OCI-LY1 (cell line): Measurements from ENCODE around the gene LRRC32.

ENCODE experiments used
- H2AFZ ChIP-seq: fragments of 200-600 bp; sonication (generic), shearing (Covaris generic); 2 replicates; pipeline ENCODE4 v1.6.0; 2014; ENCODE audit warnings: antibody characterized with exemption, mild to moderate bottlenecking, low read length
- H3F3A ChIP-seq: fragments of 200-600 bp; sonication (generic), shearing (Covaris generic); 2 replicates; pipeline ENCODE4 v1.6.0; 2014; ENCODE audit warnings: mild to moderate bottlenecking, antibody characterized with exemption, low read length, moderate library complexity; ENCODE audit not compliant: insufficient read depth
- H3K27ac ChIP-seq: fragments of 200-600 bp; sonication (generic); 2 replicates; pipeline ENCODE4 v1.5.1; 2014; ENCODE audit warnings: low read length, mixed run types, mild to moderate bottlenecking, low read depth; ENCODE audit not compliant: poor library complexity, severe bottlenecking
- H3K27me3 ChIP-seq: fragments of 200-600 bp; sonication (generic); 2 replicates; pipeline ENCODE4 v1.6.0; 2014; ENCODE audit warnings: antibody characterized with exemption, mild to moderate bottlenecking, low read length, moderate library complexity; ENCODE audit not compliant: insufficient read depth
- H3K36me3 ChIP-seq: fragments of 200-600 bp; sonication (generic); 2 replicates; pipeline ENCODE4 v1.6.1; 2014; ENCODE audit warnings: mild to moderate bottlenecking, antibody characterized with exemption, low read length, moderate library complexity, mixed read lengths; ENCODE audit not compliant: insufficient read depth
- H3K4me1 ChIP-seq: fragments of 200-600 bp; sonication (generic); 2 replicates; pipeline ENCODE4 v1.5.1; 2014; ENCODE audit warnings: mild to moderate bottlenecking, low read length, moderate library complexity; ENCODE audit not compliant: insufficient read depth, severe bottlenecking
- H3K4me2 ChIP-seq: fragments of 200-600 bp; sonication (generic), shearing (Covaris generic); 2 replicates; pipeline ENCODE4 v1.6.1; 2014; ENCODE audit warnings: low read length
- H3K4me3 ChIP-seq: fragments of 200-600 bp; sonication (generic); 2 replicates; pipeline ENCODE4 v1.5.1; 2014; ENCODE audit warnings: low read length, low read depth, mild to moderate bottlenecking, mixed read lengths; ENCODE audit not compliant: poor library complexity, severe bottlenecking
- H3K79me2 ChIP-seq: fragments of 200-600 bp; shearing (Covaris generic); 2 replicates; pipeline ENCODE4 v1.6.1; 2016; ENCODE audit warnings: mixed run types, low read length, mixed read lengths; ENCODE audit not compliant: insufficient read depth
- H3K9ac ChIP-seq: fragments of 200-600 bp; sonication (generic), shearing (Covaris generic); 2 replicates; pipeline ENCODE4 v1.6.1; 2014; ENCODE audit warnings: mild to moderate bottlenecking, low read length, mixed read lengths
- H3K9me2 ChIP-seq: fragments of 200-600 bp; sonication (generic), shearing (Covaris generic); 2 replicates; pipeline ENCODE4 v1.6.1; 2014; ENCODE audit warnings: low read depth, mild to moderate bottlenecking, low read length, mixed read lengths
- H3K9me3 ChIP-seq: fragments of 200-600 bp; shearing (Covaris generic); 2 replicates; pipeline ENCODE4 v1.6.1; 2014; ENCODE audit warnings: low read length, mixed read lengths
- H4K20me1 ChIP-seq: fragments of 200-600 bp; sonication (generic), shearing (Covaris generic); 2 replicates; pipeline ENCODE4 v1.6.0; 2016; ENCODE audit warnings: mild to moderate bottlenecking, low read length; ENCODE audit not compliant: insufficient read depth
- EZH2 ChIP-seq: fragments of 200-600 bp; sonication (generic), shearing (Covaris generic); IDR thresholded peaks from 2 replicates; pipeline ENCODE4 v1.8.0; 2017; ENCODE audit warnings: borderline replicate concordance, mixed run types, mild to moderate bottlenecking, antibody characterized with exemption, low read length, moderate library complexity, mixed read lengths
- TF ChIP-seq, protein P1 (sequence below): fragments of 200-600 bp; sonication (generic), shearing (Covaris generic); IDR thresholded peaks from 2 replicates; pipeline ENCODE4 v1.5.1; 2017; ENCODE audit warnings: mild to moderate bottlenecking, antibody characterized with exemption, low read length, moderate library complexity, mixed read lengths

The LRRC32 gene

GRCh38 chr11:76691655-76692054, 21.1 kb upstream of the LRRC32 start:
- H3K4me2 ChIP-seq = no peak overlapping the region
- no peaks in the 10 kb centered on the region for H3K79me2 ChIP-seq
- no peak overlapping the region for H3K4me3 ChIP-seq
- no peaks in the 10 kb centered on the region for H3K9me3 ChIP-seq
- H3K4me1 ChIP-seq = no peaks in the 10 kb centered on the region
- no peaks in the 10 kb centered on the region for H3K9me2 ChIP-seq
- no peak overlapping the region for H2AFZ ChIP-seq
- peaks cover 6% of the 10 kb centered on the region; the same call in 1 of the 2 replicates for H3K27me3 ChIP-seq
- H3K27ac ChIP-seq = no peak overlapping the region
- TF ChIP-seq, protein P1, sequence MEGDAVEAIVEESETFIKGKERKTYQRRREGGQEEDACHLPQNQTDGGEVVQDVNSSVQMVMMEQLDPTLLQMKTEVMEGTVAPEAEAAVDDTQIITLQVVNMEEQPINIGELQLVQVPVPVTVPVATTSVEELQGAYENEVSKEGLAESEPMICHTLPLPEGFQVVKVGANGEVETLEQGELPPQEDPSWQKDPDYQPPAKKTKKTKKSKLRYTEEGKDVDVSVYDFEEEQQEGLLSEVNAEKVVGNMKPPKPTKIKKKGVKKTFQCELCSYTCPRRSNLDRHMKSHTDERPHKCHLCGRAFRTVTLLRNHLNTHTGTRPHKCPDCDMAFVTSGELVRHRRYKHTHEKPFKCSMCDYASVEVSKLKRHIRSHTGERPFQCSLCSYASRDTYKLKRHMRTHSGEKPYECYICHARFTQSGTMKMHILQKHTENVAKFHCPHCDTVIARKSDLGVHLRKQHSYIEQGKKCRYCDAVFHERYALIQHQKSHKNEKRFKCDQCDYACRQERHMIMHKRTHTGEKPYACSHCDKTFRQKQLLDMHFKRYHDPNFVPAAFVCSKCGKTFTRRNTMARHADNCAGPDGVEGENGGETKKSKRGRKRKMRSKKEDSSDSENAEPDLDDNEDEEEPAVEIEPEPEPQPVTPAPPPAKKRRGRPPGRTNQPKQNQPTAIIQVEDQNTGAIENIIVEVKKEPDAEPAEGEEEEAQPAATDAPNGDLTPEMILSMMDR = no peak
- no peak for TF ChIP-seq EZH2
- H3K9ac ChIP-seq = no peak overlapping the region
- H3K36me3 ChIP-seq = no peaks in the 10 kb centered on the region
- no peaks in the 10 kb centered on the region for H4K20me1 ChIP-seq
- H3F3A ChIP-seq = no peaks in the 10 kb centered on the region

GRCh38 chr11:76690736-76691135, 20.2 kb upstream of the LRRC32 start:
- H3K27me3 ChIP-seq = peaks cover 6% of the 10 kb centered on the region; the same call in 1 of the 2 replicates
- no peak overlapping the region for H3K4me3 ChIP-seq
- no peaks in the 10 kb centered on the region for H3K9me3 ChIP-seq
- H3K36me3 ChIP-seq = no peaks in the 10 kb centered on the region
- no peak for TF ChIP-seq EZH2
- TF ChIP-seq, protein P1 = no peak
- no peak overlapping the region for H3K27ac ChIP-seq
- no peak overlapping the region for H3K9ac ChIP-seq
- no peaks in the 10 kb centered on the region for H3K4me1 ChIP-seq
- no peaks in the 10 kb centered on the region for H3F3A ChIP-seq
- no peaks in the 10 kb centered on the region for H3K9me2 ChIP-seq
- no peaks in the 10 kb centered on the region for H3K79me2 ChIP-seq
- H3K4me2 ChIP-seq = no peak overlapping the region
- no peak overlapping the region for H2AFZ ChIP-seq
- no peaks in the 10 kb centered on the region for H4K20me1 ChIP-seq

DNA sequence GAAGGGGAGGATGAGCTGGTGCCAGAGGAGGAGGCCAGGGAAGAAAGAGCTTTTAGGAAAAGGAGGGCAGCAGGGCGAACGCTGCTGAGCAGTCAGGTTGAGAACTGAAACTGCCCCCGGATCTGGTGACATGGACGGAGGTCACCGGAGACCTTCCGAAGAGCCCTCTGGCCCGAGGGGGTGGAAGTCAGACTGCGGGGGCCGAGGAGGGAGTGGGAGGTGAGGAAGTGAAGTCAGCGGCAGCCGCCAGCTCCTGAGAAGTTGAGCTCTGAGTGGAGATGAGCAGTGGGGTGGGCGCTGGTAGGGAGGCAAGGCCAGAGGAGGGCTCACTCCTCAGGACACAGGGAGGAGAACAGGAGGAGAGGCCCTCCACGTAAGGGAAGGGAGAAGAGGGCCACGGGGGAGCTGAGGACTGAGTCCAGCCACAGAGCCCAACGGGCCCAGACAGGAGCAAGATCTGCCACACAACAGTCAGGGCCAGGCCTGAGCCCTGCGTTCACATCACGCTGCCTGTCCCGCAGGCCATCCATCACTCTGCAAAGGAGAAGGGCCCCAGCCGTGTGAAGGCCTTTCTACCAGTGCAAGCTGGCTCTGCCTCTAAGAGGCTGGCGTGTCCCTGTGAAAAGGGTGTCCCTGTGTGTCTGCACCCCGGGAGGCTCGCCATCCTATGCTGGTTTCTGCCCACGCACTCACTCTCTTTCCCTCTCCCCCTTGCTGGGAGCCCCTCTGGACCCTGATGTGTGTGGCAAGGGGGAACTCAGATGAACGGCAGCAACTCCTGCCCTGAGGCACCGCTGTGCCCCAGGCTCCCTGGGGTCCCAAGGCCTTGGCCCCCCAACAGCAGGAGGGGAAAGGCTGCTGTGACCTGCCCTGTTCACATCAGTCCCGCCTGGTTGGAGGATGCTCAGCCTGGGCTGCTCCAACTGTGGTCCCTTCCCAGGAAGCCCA, 19.0 kb upstream of the LRRC32 start:
- no peak overlapping the region for H3K27ac ChIP-seq
- H4K20me1 ChIP-seq = no peaks in the 10 kb centered on the region
- H3K9ac ChIP-seq = no peak overlapping the region
- H3K9me3 ChIP-seq = no peaks in the 10 kb centered on the region
- no peaks in the 10 kb centered on the region for H3K36me3 ChIP-seq
- no peak overlapping the region for H2AFZ ChIP-seq
- H3K27me3 ChIP-seq = peaks cover 6% of the 10 kb centered on the region; the same call in 1 of the 2 replicates
- TF ChIP-seq EZH2 = no peak
- TF ChIP-seq, protein P1 = no peak
- H3K4me2 ChIP-seq = no peak overlapping the region
- no peaks in the 10 kb centered on the region for H3K4me1 ChIP-seq
- no peaks in the 10 kb centered on the region for H3F3A ChIP-seq
- no peak overlapping the region for H3K4me3 ChIP-seq
- H3K9me2 ChIP-seq = no peaks in the 10 kb centered on the region
- H3K79me2 ChIP-seq = no peaks in the 10 kb centered on the region
